GM20000 (cell line): ENCODE results near the gene MTMR11.

Source experiments
- DNase-seq: peaks from one replicate; pipeline ENCODE4 v3.0.0; 2012; ENCODE audit warnings: low spot score
- CTCF ChIP-seq: IDR thresholded peaks from 2 replicates; pipeline ENCODE4 v1.5.1; 2012; ENCODE audit warnings: mild to moderate bottlenecking, control low read depth; ENCODE audit errors: extremely low read depth, missing control alignments

Gene MTMR11

GRCh38 chr1:149933208-149933607, 3.5 kb downstream of the MTMR11 start:
- DNase-seq, result no peak
- TF ChIP-seq CTCF, result no peak

GRCh38 chr1:149932474-149932873, 4.2 kb downstream of the MTMR11 start:
- no peak for DNase-seq
- no peak for TF ChIP-seq CTCF

- TF ChIP-seq CTCF, result no peak
Measured at GRCh38 chr1:149931212-149931790, 5.4 kb downstream of the MTMR11 start.

GRCh38 chr1:149929856-149930255, 6.8 kb downstream of the MTMR11 start:
- TF ChIP-seq CTCF, result no peak
- DNase-seq, result no peak

More at GRCh38 chr1:149931212-149931790, 5.4 kb downstream of the MTMR11 start:
- DNase-seq, result no peak

GRCh38 chr1:149928401-149928724, 8.3 kb downstream of the MTMR11 start:
- DNase-seq, result no peak
- no peak for TF ChIP-seq CTCF

- no peak for TF ChIP-seq CTCF
- peak; percentile 91 for DNase-seq
Measured at GRCh38 chr1:149927563-149928400, 8.9 kb downstream of the MTMR11 start, which contains the start of gene SF3B4. SF3B4 (minus strand) TSS chr1:149927803; CDS start chr1:149927759, 44 bp downstream.

GRCh38 chr1:149927056-149927562, 9.6 kb downstream of the MTMR11 start:
- no peak for TF ChIP-seq CTCF
- DNase-seq, result no peak
